GM12891 (cell line): ENCODE data around the gene KRTAP5-3.

ENCODE experiments used
- POLR2A ChIP-seq: IDR thresholded peaks from 2 replicates; pipeline ENCODE4 v1.6.1; 2011; ENCODE audit warnings: low read depth, low read length, control low read depth
- POLR2AphosphoS5 ChIP-seq: IDR thresholded peaks from 2 replicates; pipeline ENCODE4 v1.6.1; 2011; ENCODE audit warnings: low read depth, low read length, control low read depth
- SPI1 ChIP-seq: IDR thresholded peaks from 2 replicates; pipeline ENCODE4 v1.6.1; 2011; ENCODE audit warnings: low read depth, low read length, control low read depth

DNA sequence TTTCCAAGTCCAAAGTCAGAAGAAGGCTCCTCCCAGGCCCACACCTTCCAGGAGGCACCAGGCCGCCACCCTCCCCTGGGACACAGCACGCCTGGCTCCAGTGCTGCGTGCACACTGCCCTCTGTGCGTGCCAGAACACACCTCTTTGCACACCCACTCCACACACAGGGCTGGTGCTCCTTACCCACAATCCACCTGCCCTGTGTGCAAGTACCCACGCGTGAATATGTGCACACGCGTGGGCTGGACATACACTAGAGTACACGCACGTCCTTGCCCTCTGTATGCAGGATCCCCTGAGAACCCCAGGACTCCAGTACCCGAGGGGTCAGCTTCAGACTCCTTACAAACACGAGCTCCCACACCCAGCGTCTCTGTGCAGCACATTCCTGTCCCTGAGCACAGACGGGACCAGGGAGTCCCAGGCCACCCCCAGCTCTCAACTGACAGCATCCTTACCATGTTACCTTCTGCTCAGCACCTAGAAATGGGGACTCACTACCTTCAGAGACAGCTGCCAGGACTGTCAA lies 38.9 kb downstream of the KRTAP5-3 start:
- TF ChIP-seq SPI1 (no peak), POLR2AphosphoS5 (no peak), POLR2A (no peak)
